Islet precursor cell (in vitro differentiated cells): Measurements from ENCODE around the gene C16orf95.
"Not testable (repeated sequence)": the region's sequence is repeated elsewhere in the genome, so short reads cannot be mapped to it uniquely, and the experiment has no call there.

Experiments used
- DNase-seq: peaks from one replicate; pipeline ENCODE4 v3.0.0-alpha.2; 2018

C16orf95 gene

DNA sequence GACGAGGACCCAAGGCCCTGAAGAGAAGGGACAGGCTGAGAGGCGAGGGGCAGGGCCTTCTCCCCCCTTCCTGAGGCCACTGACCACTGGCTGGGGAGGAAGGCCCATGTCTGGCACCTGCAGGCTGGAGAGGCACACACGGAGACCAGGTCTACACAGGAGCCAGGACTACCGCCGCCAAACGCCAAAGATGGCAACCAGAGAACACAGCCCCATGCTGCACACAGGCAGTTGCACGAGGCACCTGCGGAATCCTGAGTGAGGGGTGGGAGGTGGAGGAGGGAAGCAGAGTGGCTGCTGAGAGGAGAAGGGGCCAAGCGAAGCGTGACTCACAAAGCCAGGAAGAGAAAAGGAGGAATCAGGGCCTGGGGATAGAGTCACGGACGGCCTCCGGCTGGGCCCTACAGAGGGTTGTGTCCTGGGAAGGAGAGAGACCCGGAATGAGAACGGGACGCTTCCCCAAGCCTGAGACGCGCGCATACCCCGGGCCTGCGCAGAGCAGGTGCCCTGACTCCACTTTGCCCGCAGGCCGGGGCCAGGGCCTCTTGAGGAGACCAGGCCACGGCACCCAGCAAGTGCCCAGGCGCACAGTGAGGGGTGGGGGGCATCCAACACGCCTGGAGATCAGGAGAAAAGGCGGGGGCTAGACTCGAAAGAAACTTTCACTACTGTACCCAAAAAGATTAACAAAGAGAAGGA lies 28.7 kb upstream of the C16orf95 start:
- DNase-seq, result no peak

DNA sequence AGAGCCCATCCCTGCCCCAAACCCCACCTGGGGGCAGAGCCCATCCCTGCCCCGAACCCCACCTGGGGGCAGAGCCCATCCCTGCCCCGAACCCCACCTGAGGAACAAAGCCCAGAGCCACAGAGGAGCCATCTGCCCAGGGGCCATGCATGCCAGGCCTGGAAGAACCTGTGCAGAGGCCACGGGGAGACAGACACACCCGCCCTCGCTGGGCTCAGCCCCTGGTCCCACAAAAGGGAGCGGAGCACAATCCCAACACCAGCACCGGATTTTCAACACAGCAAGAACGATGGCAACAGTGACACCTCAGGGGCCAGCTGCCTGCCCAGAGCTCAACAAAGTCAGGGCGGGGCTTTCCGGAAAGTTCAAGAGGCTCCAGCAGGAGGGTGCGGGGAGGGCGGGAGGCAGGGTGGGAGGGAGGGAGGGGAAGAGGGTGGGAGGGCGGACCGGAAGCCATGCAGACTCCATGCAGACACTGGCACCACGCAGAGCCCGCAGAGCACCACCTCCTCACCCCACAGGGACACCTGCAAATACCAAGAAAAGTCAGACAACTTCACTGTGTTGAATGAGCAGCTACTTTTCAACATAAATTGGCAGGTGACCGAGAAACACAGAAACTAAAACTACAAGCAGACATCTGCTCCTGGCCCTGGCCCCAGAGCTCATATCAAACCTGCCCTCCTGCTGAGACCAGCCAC lies 27.9 kb upstream of the C16orf95 start:
- no peak for DNase-seq

DNA sequence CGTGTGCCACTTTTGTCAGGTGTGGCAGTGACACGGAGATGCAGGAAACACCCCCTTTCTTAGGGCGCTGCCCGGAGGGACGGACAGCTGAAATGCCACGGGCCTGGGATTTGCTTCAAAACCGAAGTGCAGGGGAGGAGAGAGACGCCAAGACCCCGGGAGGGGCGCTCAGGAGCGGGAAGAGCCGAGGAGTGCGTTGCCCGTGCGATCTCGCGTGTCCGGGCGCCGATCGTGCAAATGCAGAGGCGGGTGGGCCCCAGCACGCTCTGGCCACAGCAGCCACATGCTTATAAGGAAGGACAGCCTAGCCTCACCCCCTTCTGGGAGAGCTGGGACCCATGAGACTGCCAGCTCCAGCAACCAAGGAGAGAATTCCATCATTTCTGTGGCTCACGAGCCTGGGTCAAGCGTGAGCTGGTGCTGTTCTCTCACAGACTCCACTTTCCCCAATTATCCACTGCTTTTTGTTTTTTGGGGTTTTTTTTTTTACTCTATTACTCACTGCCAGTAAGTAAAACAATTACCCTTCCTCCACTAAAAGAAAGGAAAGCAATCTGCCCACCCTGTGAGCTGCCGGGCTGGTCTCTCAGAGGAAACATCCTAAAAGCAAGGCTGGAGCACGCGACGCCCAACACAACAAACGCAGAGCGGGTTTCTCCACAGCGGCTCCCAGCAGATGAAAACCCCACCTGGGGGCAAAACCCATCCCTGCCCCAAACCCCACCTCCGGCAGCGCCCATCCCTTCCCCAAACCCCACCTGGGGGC lies 27.2 kb upstream of the C16orf95 start:
- DNase-seq, result no peak

DNA sequence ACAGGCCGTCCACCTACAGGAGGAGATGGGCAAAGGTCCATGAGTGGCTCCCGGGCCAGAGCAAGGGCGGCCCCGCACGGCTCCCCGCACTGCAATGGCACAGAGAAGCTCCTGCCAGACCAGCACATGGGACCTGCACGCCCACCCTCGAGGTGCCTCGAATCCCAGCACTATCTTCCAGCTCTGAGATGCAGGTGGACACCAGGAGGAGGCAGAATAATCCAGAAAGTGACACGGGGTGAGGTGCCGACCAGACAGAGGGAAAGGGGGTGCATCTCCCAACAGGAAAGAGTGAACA lies 26.5 kb upstream of the C16orf95 start:
- DNase-seq, result no peak

DNA sequence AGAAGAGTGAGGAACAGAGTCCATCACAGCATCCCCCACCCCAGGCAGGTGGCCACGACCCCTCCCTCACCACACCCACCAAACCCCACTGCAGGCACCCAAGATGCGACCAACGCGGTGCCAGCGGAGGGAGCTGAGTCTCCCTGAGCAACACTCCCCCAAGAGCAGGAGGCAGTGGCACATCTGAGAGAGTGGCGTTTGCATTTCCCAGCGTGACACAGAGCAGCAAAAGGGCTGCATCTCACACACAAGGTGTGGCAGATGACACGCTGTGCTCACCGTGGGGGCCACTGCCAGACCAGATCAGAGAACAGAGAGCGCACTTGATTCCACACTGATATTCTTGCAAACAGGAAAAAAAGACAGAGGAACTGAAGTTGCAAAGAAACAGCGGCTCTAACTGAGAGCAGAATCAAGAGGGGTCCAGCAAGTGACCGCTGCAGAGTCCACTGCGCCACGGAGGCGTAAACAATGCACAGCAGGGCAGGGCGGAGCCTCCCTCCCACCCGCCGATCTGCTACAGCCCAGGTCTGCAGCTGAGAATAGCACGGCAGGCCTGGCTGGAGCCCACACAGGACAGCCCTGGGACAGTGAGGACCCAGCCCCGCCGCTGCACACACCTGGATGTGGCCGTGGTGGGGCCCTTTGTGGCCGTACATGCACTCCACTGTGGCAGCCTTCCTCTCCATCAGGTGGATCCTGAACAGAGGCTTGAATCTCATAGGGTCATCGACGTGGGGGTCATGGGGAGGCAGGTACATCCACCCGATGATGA lies 26.0 kb upstream of the C16orf95 start:
- DNase-seq, result no peak

DNA sequence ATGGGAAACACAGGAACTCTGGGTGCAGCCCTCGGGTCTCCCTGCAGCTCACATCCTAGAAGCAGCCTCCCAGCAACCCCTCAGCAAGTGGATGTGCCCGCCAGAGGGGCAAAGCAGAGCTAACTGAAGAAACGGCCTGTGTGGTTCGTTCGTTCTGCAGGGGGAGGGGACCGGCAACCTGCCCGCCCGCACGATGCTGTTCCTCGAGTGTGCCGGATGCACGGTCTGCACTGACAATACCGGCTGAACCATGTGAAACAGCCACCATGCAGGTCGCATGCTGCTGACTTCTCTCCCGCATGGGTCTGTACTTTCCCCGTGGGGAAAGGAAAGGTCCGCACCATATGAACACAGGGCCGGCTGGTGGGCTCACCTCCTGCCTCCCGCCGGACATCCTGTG lies 25.3 kb upstream of the C16orf95 start:
- DNase-seq, result no peak

DNA sequence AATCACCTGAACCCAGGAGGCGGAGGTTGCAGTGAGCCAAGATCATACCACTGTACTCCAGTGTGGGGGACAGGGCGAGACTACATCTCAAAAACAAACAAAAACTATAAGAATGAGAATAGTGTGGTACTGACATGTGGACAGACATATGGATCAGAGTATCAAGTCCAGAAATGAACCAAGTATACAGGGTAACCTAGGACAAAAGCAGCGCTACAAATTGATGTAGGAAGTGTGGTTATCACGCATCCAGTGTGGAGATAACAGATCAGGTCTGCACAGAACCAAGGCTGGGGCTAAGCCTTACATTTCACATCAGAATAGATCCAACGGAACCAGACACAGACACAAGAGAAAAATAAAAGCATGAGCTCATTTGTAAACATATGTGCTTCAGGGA lies 23.0 kb upstream of the C16orf95 start:
- no peak for DNase-seq

DNA sequence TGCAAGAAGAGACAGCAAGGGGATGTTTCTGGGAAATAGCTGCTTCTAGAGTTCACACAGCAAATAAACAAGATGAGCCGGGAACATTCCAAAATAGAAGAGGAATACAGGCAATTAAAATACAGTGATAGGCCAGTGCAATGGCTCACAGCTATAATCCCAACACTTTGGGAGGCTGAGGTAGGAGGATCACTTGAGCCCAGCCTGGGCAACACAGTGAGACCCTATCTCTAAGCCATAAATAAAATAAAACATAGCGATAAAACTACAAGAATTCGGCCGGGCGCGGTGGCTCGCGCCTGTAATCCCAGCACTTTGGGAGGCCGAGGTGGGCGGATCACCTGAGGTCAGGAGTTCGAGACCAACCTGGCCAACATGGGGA lies 22.5 kb upstream of the C16orf95 start:
- DNase-seq, result not testable (repeated sequence)

DNA sequence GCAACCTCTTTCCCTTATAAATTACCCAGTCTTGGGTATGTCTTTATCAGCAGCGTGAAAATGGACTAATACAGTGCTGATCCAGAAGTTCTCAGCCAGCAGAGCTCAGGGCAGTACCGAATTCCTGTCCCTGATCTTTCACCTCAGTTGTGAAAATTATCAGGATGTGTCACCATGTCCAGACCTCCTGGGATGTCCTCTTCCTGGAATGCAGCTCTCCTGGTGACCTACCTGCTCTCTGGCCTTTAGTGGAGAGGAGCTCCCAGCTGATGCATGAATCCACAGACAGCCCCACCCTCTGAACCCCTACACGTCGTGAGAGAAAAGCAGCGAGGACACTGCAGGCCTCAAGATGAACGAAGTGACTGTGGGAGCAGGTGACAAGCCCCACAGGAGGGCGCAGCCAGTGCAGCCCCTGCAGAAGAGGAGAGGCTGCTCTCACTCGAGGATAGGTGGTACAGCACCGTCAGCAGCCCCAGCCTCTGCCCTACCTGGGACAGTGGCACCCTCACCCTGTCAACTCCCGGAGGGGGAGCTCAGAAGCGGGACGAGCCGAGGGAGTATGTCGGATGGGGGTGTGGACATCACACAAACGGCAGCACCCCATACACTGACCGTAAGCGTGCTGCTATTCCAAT lies 22.0 kb upstream of the C16orf95 start:
- DNase-seq, result no peak

DNA sequence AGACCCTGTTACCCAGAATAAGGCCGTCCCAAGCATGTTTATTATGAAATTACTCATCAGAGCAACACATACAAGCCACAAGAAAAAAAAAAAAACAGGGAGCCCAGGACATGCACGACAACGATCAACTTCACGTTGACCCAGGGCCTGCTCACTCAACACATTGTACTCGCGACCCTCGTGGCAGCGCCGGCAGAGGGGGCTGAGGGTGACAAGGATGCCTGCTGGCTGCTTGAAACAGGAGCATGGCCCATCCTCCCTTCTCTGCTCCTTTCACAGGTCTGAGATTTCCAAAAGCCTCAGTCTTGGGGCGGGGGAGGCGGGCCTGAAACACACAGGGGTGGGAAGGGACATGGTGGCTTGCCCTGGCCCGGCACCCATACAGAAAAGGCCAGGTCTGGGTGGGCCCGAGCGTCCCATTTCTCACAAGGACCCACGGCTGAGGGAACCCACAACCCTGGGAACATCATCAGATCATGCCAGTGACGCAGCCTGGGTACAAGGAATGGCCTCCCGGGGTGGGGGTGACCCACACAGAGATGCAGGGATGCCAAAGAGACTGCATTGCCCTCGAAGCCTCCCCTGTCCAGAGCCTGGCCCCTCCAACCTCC lies 21.1 kb upstream of the C16orf95 start:
- DNase-seq, result no peak

DNA sequence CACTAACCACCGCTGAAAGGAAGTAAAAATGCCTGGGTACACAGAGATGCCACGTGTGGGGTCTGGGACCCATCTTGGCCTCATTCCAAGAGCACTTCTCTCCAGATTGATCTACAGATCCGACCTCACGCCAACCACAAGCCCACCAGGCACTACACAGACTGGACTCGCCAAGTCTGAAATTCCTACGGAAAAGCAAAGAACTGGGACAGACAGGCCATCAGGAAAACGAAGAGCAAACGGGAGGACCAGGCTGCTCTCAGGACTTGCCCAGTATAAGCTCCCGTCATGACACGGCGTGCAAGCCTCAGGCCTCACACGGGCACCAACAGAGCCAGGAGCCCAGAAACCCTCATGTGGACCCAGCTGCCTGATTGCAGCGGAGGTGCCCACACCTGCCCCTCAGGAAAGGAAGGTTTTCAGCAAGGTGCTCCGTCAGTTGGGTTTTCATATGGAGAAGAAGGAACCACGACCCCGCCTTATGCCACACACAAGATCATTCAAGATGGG lies 20.1 kb upstream of the C16orf95 start:
- no peak for DNase-seq

DNA sequence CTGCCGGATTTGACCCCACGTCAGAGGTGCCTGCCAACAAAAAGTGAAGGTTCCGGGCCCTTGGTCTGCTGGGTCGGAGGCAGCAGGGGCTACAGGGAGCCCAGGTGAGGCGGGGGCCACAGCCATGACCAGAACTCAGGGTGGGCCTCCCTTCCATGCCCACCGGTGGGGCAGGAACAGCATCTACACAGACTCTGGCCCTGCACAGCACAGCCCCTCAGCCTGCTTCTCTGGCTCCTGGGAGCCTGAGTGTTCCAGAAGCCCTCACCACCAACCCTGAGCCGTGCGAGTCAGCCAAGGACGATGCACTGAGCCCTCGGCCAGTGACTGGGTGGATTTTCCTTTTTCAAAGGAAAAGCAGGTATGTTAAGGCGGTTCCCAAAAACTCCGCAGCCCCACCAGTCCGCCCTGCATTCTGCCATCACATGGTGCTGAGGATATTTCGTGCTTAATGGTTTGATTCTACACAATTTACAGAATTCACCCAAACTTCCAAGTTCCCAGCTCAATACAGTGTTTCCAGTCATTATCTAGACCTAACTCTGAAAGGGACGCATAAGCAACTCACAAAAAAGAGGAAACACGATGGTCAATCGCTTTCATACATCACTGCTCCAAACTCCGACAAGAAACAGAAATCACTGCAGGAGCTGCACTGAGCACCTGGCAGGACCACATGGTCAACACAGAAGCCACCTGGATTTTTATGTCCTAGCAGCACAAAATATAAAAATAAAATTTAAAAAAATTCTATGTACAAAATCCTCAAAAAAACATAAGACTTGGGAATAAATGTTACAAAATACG lies 19.4 kb upstream of the C16orf95 start:
- DNase-seq, result no peak

DNA sequence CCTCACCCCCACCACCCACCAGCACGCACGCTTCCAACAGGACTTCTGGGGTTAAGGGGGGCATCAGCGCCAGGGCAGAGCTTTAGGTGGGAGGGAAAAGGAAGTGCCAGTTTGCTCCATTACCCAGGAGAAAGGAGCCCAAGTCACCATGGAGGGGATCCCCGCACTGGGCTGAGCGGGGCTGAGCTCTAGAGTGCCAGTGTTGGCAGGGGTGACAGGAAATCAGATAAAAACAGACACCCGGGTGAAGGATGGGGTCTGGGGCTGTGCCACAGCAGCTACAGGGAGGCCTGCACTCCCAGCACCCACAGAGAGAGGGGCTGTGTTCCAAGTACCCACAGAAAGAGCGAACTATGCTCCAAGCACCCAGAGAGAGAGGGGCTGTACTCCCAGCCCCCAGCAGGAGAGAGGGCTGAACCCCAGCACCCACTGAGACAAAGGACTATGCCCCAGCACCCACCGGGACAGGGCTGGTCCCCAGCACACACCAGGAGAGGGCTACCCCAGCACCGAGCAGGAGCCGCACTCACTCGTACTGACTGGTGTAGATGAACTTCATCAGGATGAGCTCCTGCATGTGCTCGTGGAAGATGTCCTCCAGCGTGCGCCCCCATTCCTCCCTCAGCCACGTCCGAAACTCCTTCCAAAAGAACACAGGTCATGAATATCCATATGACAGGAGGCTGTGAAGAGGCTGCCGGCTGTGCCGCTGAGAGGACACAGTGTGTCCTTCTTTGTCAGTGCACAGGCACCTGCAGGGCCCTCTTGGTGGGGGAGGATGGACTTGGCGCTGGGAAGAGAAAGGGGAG lies 18.6 kb upstream of the C16orf95 start:
- DNase-seq, result no peak

DNA sequence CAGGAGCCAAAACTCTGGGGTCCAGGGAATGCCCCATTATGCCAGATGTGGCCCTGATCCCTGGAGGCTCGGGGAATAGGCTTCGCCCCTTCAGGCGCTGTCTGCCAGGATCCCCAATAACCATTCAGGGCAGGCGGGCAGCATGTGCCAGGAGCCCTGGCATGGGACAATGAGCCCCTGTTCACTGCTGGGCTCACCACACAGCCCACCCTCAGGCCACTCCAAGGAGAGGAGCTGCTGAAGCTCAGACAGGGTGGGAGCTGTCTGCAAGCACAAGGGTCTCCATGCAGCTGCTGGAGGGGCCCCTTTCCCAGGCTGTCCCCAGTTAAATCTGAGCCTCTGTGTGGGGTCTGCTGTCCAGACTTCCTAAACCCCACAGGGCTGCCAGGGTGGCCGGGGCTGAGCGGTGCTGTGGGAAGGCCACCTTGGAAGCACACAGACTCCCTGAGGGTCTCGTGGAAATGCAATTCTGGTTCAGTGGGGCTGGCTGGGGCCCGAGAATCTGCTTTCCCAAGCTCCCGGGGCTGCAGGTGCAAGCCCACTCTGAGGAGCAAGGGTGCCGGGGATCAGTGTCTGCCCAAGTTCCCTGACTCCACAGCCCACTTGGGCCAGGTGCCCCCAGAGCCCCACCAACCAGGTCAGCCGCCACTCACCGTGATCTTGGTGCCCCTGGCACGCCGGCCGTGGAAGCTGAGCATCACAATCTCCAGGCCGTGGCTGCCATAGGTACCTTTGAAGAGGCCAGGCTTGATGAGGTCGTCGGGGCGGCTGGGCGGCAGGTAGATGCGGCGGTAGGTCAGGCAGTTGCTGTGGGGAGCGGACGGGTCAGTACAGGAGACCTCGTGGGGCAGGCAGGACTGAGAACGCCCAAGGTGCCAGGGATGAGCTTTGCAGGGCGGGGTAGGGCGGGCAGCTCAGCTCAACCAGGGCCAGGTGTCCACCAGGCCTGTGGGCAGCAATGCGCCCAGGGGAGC lies 17.7 kb upstream of the C16orf95 start:
- DNase-seq, result no peak

DNA sequence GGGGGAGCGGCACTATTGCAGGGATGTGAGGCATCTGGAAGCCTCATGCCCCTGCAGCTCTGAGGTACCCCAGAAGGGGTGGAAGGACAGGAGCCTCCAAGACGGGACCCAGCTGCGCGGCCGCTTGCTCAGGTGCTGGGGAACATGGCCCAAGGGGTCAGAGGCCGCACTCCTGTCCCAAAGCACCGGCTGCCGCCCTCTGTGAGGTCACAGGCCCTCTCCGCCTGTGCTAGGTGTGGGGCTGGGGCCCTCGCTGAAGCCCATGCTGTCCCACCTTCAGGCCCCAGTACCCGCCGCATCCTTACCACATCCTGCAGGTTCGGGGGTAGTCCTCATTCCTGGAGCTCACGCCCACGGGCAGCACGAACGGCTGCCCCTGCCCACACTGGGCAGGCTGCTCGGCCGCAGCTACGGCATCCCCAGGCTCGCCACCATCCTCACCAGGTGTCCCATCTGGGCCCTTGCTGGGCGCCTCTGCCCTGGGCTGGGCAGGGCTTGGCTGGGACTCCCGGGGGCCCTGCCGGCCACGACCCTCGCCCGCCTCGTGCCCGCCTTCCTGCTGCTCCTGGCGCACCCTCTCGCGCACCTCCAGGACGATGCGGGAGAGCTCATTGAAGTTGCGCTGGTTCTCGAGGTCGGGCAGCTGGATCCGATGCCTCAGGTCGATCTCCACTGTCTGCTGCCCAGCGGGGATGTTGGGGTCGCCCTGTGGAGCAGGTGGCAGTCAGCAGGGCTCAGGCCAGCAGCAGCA lies 16.6 kb upstream of the C16orf95 start:
- no peak for DNase-seq

DNA sequence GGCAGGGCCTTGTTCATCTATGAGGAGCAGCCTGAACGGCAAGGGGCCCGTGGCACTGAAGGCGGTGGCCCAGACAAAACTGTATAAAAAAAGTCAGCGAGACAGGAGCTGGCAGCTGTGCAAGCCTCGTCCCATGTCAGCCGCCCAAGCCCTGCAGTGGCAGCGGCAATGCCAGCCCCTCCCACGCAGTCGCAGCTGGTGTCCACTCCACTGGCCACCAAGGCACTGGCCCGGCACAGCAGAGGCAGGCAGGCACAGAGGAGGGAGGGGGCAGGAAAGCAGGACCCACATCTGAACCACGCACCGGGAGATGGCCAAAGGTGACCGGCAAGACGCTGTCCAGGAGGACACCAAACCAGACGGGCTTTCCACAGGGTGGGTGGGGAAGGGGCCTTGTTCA lies 15.9 kb upstream of the C16orf95 start:
- no peak for DNase-seq

DNA sequence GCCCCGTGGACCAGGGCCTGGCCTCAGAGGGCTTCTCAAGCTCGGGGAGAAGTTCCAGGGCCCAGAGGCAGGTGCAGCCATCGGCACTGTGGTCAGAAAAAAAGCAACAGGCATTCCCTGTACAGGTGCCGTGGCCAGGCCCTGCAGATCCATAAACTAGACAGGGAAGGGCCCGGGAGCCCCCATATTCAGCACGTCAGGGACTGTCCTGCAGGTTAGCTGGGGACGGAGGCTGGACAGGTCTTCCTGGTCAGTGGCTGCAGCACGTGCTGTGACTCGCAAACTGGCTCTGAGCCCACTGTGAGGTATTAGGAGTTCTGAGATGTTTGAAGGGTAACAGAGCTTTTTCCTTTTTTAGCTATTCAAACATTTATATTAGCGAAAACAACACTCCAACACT lies 15.0 kb upstream of the C16orf95 start:
- DNase-seq, result no peak

DNA sequence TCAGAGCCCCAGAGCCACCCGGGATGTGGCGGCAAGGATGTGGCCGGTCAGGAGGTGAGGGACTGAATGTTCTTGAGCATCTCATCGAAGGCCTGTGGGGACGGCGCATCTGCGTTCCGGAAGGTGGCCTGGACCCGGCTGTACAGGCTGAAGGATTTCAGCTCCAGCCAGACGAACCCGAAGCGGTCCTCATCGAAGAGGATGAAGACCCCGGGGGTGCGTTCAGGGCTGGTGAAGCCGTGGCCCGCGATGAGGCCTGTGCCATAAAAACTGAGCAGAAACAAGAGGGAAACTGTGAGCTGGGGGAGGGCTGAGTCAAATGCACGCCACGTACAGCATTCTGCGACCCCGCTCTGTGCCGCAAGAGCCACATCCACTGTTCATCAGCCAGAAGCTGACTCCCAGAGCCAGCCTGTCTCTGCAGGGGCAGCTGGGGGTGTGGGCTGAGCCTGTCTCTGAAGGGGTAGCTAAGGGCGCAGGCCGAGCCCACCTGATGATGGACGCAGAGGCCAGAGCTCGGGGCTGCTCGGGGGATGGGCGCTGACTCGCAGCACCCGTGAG lies 14.1 kb upstream of the C16orf95 start:
- DNase-seq, result no peak
